SK-N-SH (cell line): Measurements from ENCODE around the gene ZDHHC11. TPM values are rescaled to one million over a fixed set of nuclear protein-coding genes. Genes with fewer than 3 reads are reported as not detected.

Experiments
- CTCF ChIA-PET: fragments of 300-600, 350-600 bp; formaldehyde crosslinking; extraction: SDS; loops from one replicate; lab custom pipeline; 2021; lab: Yijun Ruan, JAX
- POLR2A ChIA-PET: fragments of 350-600 bp; sonication (Branson Sonifier 250); formaldehyde crosslinking; extraction: SDS; loops from one replicate; lab custom pipeline; 2020; ENCODE audit warnings: antibody characterized with exemption, inconsistent platforms; lab: Yijun Ruan, JAX
- DNase-seq: peaks from one replicate; pipeline ENCODE4 v3.0.0; 2012
- H2AFZ ChIP-seq: fragments of 200-600 bp; sonication (generic); 2 replicates; pipeline ENCODE4 v1.8.1; 2016; ENCODE audit warnings: antibody characterized with exemption, mild to moderate bottlenecking, low read depth
- H3F3A ChIP-seq: fragments of 200-600 bp; sonication (generic); replicated peaks from 2 replicates; pipeline ENCODE3; 2016; ENCODE audit warnings: antibody characterized with exemption, mild to moderate bottlenecking; ENCODE audit not compliant: insufficient read depth
- H3K27ac ChIP-seq, 2 experiments: fragments of 200-500 bp in 1 of 2; fragments of 200-600 bp in 1 of 2; sonication (Bioruptor generic) in 1 of 2; sonication (generic), shearing (Covaris generic) in 1 of 2; 2 replicates each; pipeline versions ENCODE4 v1.5.1 to v1.6.1; 2014 to 2016; ENCODE audit warnings: low read depth in 2 of 2, inconsistent platforms in 1 of 2, low read length in 1 of 2, mild to moderate bottlenecking in 1 of 2, mixed read lengths in 1 of 2
- H3K27me3 ChIP-seq: fragments of 200-600 bp; sonication (generic), shearing (Covaris generic); 2 replicates; pipeline ENCODE4 v1.6.1; 2016; ENCODE audit warnings: mixed run types; ENCODE audit not compliant: insufficient read depth
- H3K36me3 ChIP-seq, 2 experiments: fragments of 200-500 bp in 1 of 2; fragments of 200-600 bp in 1 of 2; sonication (Bioruptor generic) in 1 of 2; sonication (generic) in 1 of 2; replicated peaks in 1 of 2; 2 replicates each; pipeline versions ENCODE3 to v1.5.1; 2014 to 2016; ENCODE audit warnings: low read length in 1 of 2, mild to moderate bottlenecking in 1 of 2; ENCODE audit not compliant: insufficient read depth in 2 of 2, control insufficient read depth in 1 of 2
- H3K4me1 ChIP-seq, 2 experiments: fragments of 200-500 bp in 1 of 2; fragments of 200-600 bp in 1 of 2; sonication (Bioruptor generic) in 1 of 2; sonication (generic), shearing (Covaris generic) in 1 of 2; 2 replicates each; pipeline versions ENCODE4 v1.5.1 to v1.6.1; 2014 to 2016; ENCODE audit warnings: low read depth in 1 of 2, low read length in 1 of 2, mixed run types in 1 of 2; ENCODE audit not compliant: insufficient read depth in 2 of 2, control insufficient read depth in 1 of 2
- H3K4me2 ChIP-seq: fragments of 200-600 bp; sonication (generic), shearing (Covaris generic); 2 replicates; pipeline ENCODE4 v1.6.1; 2017; ENCODE audit warnings: mixed run types
- H3K4me3 ChIP-seq, 2 experiments: fragments of 200-500 bp in 1 of 2; fragments of 200-600 bp in 1 of 2; sonication (Bioruptor generic) in 1 of 2; sonication (generic), shearing (Covaris generic) in 1 of 2; 2 replicates each; pipeline versions ENCODE4 v1.5.1 to v1.8.1; 2014 to 2016; ENCODE audit warnings: low read depth in 2 of 2, inconsistent platforms in 1 of 2, low read length in 1 of 2, mild to moderate bottlenecking in 1 of 2, mixed read lengths in 1 of 2, moderate library complexity in 1 of 2
- H3K79me2 ChIP-seq: fragments of 200-600 bp; sonication (generic); 2 replicates; pipeline ENCODE4 v1.8.1; 2017; ENCODE audit warnings: mild to moderate bottlenecking; ENCODE audit not compliant: insufficient read depth
- H3K9ac ChIP-seq: fragments of 200-600 bp; sonication (generic); 2 replicates; pipeline ENCODE4 v1.6.1; 2017; ENCODE audit warnings: mixed run types
- H3K9me2 ChIP-seq: fragments of 200-600 bp; sonication (generic); 2 replicates; pipeline ENCODE4 v1.6.1; 2017; ENCODE audit warnings: mixed run types
- H3K9me3 ChIP-seq: fragments of 200-600 bp; sonication (generic); 2 replicates; pipeline ENCODE4 v1.6.1; 2017; ENCODE audit warnings: mixed run types, mild to moderate bottlenecking, moderate library complexity
- H4K20me1 ChIP-seq: fragments of 200-600 bp; sonication (generic); 2 replicates; pipeline ENCODE4 v1.6.1; 2017; ENCODE audit warnings: mild to moderate bottlenecking, mixed run types; ENCODE audit not compliant: insufficient read depth
- CHD2 ChIP-seq: fragments of 150-350 bp; IDR thresholded peaks from 2 replicates; pipeline ENCODE4 v1.6.1; 2018; ENCODE audit warnings: low read length; ENCODE audit not compliant: partially characterized antibody
- ELF1 ChIP-seq: IDR thresholded peaks from 2 replicates; pipeline ENCODE4 v1.4.0; 2012
- FOXJ3 ChIP-seq: sonication (generic); formaldehyde crosslinking; IDR thresholded peaks from 2 replicates; pipeline ENCODE4 v1.5.1; 2020; ENCODE audit warnings: mild to moderate bottlenecking, missing genetic modification reagents
- GABPA ChIP-seq: IDR thresholded peaks from 2 replicates; pipeline ENCODE4 v1.4.0; 2012; ENCODE audit warnings: low read depth, mild to moderate bottlenecking
- GATA2 ChIP-seq: sonication (generic); formaldehyde crosslinking; IDR thresholded peaks from 2 replicates; pipeline ENCODE4 v1.5.0; 2020; ENCODE audit warnings: mild to moderate bottlenecking, missing genetic modification reagents
- JUND ChIP-seq: IDR thresholded peaks from 2 replicates; pipeline ENCODE4 v1.4.0; 2012
- MEF2A ChIP-seq: IDR thresholded peaks from 2 replicates; pipeline ENCODE4 v1.4.0; 2012; ENCODE audit warnings: low read depth, borderline replicate concordance
- NFIC ChIP-seq: IDR thresholded peaks from 2 replicates; pipeline ENCODE4 v1.4.0; 2012; ENCODE audit warnings: borderline replicate concordance
- NRF1 ChIP-seq: IDR thresholded peaks from 2 replicates; pipeline ENCODE4 v1.6.1; 2012; ENCODE audit warnings: low read depth, mild to moderate bottlenecking, low read length
- RAD21 ChIP-seq: IDR thresholded peaks from 2 replicates; pipeline ENCODE4 v1.6.1; 2012; ENCODE audit warnings: mild to moderate bottlenecking, low read length
- RFX5 ChIP-seq: IDR thresholded peaks from 2 replicates; pipeline ENCODE4 v1.6.1; 2012; ENCODE audit warnings: mild to moderate bottlenecking, improper control_type of control experiment, low read length
- YY1 ChIP-seq: IDR thresholded peaks from 2 replicates; pipeline ENCODE4 v1.4.0; 2012; ENCODE audit warnings: low read depth, mild to moderate bottlenecking
- WGBS: methylation state at CpG from one replicate; pipeline ENCODE4 v1.1.6; 2017; ENCODE audit warnings: low lambda C conversion rate; 5-methylcytosine and 5-hydroxymethylcytosine counted together
- polyA plus RNA-seq, 3 experiments: library from polyadenylated mRNA; depleted of rRNA; stranded (reverse); fragments of >200 nt; gene quantifications; 2 replicates each; pipeline ENCODE4 v1.2.3, GENCODE V29; 2012
- TF ChIP-seq, protein P1 (sequence below): fragments of 200-600 bp; sonication (generic); IDR thresholded peaks from 2 replicates; pipeline ENCODE4 v1.6.1; 2017; ENCODE audit warnings: antibody characterized with exemption, mild to moderate bottlenecking, moderate library complexity
- TF ChIP-seq, protein P2 (sequence below): IDR thresholded peaks from 2 replicates; pipeline ENCODE4 v1.4.0; 2012; ENCODE audit warnings: low read depth, borderline replicate concordance
- TF ChIP-seq, protein P3 (sequence below): IDR thresholded peaks from 2 replicates; pipeline ENCODE4; 2012
- TF ChIP-seq, protein P4 (sequence below): IDR thresholded peaks from 2 replicates; pipeline ENCODE4 v1.4.0; 2012; ENCODE audit warnings: low read depth, borderline replicate concordance

Gene ZDHHC11
- polyA plus RNA-seq, 1 of the 3 experiments (the other 2 are of a cell fraction) = 0.76 TPM

DNA sequence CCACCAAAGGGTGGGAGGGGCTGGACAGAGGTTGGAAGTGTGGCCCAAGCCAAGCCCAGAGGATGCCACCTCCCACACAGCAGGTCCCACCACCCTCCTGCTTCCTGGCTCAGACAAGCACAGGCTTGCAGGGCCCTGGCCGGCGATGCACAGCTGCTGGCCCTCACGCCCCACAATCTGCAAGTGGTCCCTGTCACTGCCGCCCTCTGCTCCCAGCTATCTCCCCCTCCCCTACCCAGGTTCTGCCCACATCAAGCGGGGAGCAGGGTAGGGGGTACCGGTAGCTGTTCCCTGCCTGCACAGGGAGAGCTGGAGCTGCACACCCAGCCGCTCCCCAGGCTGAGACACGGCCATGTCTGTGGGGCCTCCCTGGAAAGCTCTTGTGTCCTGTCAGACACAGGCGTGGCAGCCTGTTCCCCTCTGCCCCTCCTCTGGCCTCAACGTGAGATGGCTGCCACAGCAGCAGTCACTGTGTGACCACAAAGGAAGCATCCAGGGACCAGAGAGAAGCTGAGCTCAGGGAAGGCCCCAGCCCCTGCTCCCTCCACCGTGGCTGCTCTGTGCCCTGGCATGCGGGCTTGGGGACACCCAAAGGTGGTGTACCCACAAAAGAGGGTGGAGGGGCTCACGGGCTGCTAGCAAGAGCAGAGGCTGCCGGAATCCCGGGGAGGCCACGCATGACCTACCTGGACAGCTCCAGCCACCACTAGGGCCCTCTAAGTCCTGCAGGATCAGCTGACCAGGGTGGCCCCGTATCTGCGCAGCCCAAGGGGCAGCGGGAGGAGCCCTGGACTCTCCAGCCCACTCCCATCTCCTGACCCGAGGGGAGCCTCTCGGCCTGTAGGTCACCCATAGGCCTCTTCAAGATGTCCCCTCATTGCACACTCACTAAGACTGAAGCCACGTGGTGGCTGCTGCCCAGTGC is 10.9 kb upstream of the ZDHHC11 start:
- H2AFZ ChIP-seq = no peak overlapping the region
- WGBS = 89% methylated on average over 15 of the region's 22 CpGs
- no peaks in the 10 kb centered on the region for H3K27me3 ChIP-seq
- CTCF ChIA-PET = no interaction called here
- no peaks in the 10 kb centered on the region for H3K79me2 ChIP-seq
- no peak overlapping the region for H3K27ac ChIP-seq
- H3K9me3 ChIP-seq = no peaks in the 10 kb centered on the region
- no peaks in the 10 kb centered on the region for H3F3A ChIP-seq
- no peak overlapping the region for H3K4me2 ChIP-seq
- no peak overlapping the region for H3K4me3 ChIP-seq
- TF ChIP-seq JUND (no peak), CHD2 (no peak), ELF1 (no peak)
- TF ChIP-seq, protein P1, sequence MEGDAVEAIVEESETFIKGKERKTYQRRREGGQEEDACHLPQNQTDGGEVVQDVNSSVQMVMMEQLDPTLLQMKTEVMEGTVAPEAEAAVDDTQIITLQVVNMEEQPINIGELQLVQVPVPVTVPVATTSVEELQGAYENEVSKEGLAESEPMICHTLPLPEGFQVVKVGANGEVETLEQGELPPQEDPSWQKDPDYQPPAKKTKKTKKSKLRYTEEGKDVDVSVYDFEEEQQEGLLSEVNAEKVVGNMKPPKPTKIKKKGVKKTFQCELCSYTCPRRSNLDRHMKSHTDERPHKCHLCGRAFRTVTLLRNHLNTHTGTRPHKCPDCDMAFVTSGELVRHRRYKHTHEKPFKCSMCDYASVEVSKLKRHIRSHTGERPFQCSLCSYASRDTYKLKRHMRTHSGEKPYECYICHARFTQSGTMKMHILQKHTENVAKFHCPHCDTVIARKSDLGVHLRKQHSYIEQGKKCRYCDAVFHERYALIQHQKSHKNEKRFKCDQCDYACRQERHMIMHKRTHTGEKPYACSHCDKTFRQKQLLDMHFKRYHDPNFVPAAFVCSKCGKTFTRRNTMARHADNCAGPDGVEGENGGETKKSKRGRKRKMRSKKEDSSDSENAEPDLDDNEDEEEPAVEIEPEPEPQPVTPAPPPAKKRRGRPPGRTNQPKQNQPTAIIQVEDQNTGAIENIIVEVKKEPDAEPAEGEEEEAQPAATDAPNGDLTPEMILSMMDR = no peak
- TF ChIP-seq, protein P2, sequence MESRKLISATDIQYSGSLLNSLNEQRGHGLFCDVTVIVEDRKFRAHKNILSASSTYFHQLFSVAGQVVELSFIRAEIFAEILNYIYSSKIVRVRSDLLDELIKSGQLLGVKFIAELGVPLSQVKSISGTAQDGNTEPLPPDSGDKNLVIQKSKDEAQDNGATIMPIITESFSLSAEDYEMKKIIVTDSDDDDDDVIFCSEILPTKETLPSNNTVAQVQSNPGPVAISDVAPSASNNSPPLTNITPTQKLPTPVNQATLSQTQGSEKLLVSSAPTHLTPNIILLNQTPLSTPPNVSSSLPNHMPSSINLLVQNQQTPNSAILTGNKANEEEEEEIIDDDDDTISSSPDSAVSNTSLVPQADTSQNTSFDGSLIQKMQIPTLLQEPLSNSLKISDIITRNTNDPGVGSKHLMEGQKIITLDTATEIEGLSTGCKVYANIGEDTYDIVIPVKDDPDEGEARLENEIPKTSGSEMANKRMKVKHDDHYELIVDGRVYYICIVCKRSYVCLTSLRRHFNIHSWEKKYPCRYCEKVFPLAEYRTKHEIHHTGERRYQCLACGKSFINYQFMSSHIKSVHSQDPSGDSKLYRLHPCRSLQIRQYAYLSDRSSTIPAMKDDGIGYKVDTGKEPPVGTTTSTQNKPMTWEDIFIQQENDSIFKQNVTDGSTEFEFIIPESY = no peak
- no peaks in the 10 kb centered on the region for H3K9me2 ChIP-seq
- H3K4me1 ChIP-seq = no peaks in the 10 kb centered on the region
- H3K9ac ChIP-seq = no peak overlapping the region
- no peak for DNase-seq
- H4K20me1 ChIP-seq = no peaks in the 10 kb centered on the region
- H3K36me3 ChIP-seq = peaks cover 0 to 46% of the 10 kb centered on the region in 2 experiments
- POLR2A ChIA-PET = no interaction called here

DNA sequence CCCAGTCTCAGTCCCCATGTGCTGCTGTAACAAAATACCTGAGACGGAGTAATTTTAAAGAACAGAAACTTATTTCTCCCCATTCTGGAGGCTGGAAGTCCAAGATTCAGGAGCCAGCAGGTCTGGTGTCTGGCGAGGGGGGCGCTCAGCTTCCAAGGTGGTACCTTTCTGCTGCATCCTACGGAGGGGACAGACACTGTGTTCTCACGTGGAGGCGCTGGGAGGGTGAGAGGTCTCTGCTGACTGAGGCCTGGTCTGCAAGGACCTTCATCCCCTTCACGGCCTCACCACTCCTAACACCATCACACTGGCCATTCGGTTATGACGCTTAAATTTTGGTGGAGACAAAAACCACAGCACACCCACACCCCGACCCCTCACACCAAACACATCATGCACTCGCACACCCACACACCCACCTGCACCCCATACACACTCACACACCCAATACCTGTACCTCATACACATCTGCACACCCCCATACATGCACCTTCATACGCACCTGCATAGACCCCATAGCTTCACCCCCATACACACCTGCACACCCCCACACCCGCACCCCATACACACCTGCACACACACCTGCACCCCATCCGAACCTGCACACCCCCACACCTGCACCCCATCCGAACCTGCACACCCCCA is 9.8 kb upstream of the ZDHHC11 start:
- H3K9me2 ChIP-seq = no peaks in the 10 kb centered on the region
- H3K36me3 ChIP-seq = peaks cover 0 to 35% of the 10 kb centered on the region in 2 experiments
- ChIA-PET POLR2A (no interaction called here), CTCF (no interaction called here)
- H3K4me1 ChIP-seq = no peaks in the 10 kb centered on the region
- TF ChIP-seq JUND (no peak), NFIC (no peak), YY1 (no peak), FOXJ3 (CRISPR knock-in tag) (no peak), RFX5 (no peak), GATA2 (CRISPR knock-in tag) (no peak), RAD21 (no peak), GABPA (no peak), MEF2A (no peak), NRF1 (no peak)
- TF ChIP-seq, protein P2 = no peak
- TF ChIP-seq, protein P3, sequence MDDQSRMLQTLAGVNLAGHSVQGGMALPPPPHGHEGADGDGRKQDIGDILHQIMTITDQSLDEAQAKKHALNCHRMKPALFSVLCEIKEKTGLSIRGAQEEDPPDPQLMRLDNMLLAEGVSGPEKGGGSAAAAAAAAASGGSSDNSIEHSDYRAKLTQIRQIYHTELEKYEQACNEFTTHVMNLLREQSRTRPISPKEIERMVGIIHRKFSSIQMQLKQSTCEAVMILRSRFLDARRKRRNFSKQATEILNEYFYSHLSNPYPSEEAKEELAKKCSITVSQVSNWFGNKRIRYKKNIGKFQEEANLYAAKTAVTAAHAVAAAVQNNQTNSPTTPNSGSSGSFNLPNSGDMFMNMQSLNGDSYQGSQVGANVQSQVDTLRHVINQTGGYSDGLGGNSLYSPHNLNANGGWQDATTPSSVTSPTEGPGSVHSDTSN = no peak
- TF ChIP-seq, protein P4, sequence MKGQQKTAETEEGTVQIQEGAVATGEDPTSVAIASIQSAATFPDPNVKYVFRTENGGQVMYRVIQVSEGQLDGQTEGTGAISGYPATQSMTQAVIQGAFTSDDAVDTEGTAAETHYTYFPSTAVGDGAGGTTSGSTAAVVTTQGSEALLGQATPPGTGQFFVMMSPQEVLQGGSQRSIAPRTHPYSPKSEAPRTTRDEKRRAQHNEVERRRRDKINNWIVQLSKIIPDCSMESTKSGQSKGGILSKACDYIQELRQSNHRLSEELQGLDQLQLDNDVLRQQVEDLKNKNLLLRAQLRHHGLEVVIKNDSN = no peak
- no peaks in the 10 kb centered on the region for H3F3A ChIP-seq
- no peaks in the 10 kb centered on the region for H3K9me3 ChIP-seq
- H3K4me3 ChIP-seq = no peak overlapping the region
- no peak overlapping the region for H2AFZ ChIP-seq
- no peak for DNase-seq
- no peak overlapping the region for H3K27ac ChIP-seq
- no peaks in the 10 kb centered on the region for H3K79me2 ChIP-seq
- 93% methylated on average over 15 of the region's 15 CpGs for WGBS
- H3K4me2 ChIP-seq = no peak overlapping the region
- H3K9ac ChIP-seq = no peak overlapping the region
- no peaks in the 10 kb centered on the region; the same call in 1 of the 2 replicates for H3K27me3 ChIP-seq
- H4K20me1 ChIP-seq = no peaks in the 10 kb centered on the region
